Fibroblast of skin of scalp (primary cell): ENCODE measurements around the gene SH3PXD2A.

Experiments
- DNase-seq: peaks from one replicate; pipeline ENCODE4 v3.0.0-alpha.2; 2013

The SH3PXD2A gene

GRCh38 chr10:103699611-103700435 is 155.6 kb downstream of the SH3PXD2A start:
- no peak for DNase-seq

GRCh38 chr10:103698266-103698665 is 157.1 kb downstream of the SH3PXD2A start:
- DNase-seq: no peak

GRCh38 chr10:103697787-103698186 is 157.6 kb downstream of the SH3PXD2A start:
- no peak for DNase-seq

- DNase-seq: peak; percentile 95
Measured at GRCh38 chr10:103696411-103697145, 158.8 kb downstream of the SH3PXD2A start.

- no peak for DNase-seq
Measured at GRCh38 chr10:103696094-103696410, 159.3 kb downstream of the SH3PXD2A start.

GRCh38 chr10:103695584-103696005 is 159.8 kb downstream of the SH3PXD2A start:
- DNase-seq: peak; percentile 75

GRCh38 chr10:103693812-103694205 is 161.6 kb downstream of the SH3PXD2A start:
- no peak for DNase-seq

GRCh38 chr10:103692952-103693811 is 162.2 kb downstream of the SH3PXD2A start:
- no peak for DNase-seq

- no peak for DNase-seq
Measured at GRCh38 chr10:103692436-103692951, 162.9 kb downstream of the SH3PXD2A start.

GRCh38 chr10:103691723-103692435 is 163.5 kb downstream of the SH3PXD2A start:
- DNase-seq: no peak

GRCh38 chr10:103691267-103691666 is 164.1 kb downstream of the SH3PXD2A start:
- DNase-seq: no peak

GRCh38 chr10:103690281-103690680 is 165.1 kb downstream of the SH3PXD2A start:
- no peak for DNase-seq

GRCh38 chr10:103688491-103688890 is 166.9 kb downstream of the SH3PXD2A start:
- DNase-seq: no peak

GRCh38 chr10:103687718-103688117 is 167.7 kb downstream of the SH3PXD2A start:
- no peak for DNase-seq

- no peak for DNase-seq
Measured at GRCh38 chr10:103687172-103687571, 168.2 kb downstream of the SH3PXD2A start.

- peak; percentile 69 for DNase-seq
Measured at GRCh38 chr10:103685880-103686669, 169.3 kb downstream of the SH3PXD2A start.

- no peak for DNase-seq
Measured at GRCh38 chr10:103683851-103684250, 171.5 kb downstream of the SH3PXD2A start.

GRCh38 chr10:103682631-103683030 is 172.7 kb downstream of the SH3PXD2A start:
- DNase-seq: no peak

GRCh38 chr10:103681617-103682399 is 173.6 kb downstream of the SH3PXD2A start:
- no peak for DNase-seq

GRCh38 chr10:103680869-103681236 is 174.5 kb downstream of the SH3PXD2A start:
- peak; percentile 66 for DNase-seq
